ENCODE measurements around the gene ADAMTSL3.

DNA sequence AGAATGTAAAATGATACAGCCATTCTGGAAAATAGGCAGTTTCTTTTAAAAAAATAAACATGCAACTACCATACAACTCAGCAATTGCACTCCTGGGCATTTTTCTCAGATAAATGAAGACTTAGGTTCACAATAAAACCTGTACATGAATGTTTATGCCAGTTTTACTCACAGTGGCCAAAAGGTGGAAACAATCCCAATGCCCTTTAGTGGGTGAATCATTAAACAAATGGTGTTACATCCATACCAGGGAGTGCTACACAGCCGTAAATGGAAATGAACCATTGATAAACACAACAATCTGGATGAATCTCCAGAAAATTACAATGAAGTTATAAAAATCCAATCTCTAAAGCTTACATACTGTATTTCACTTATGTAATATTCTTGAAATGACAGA lies 140.3 kb downstream of the ADAMTSL3 start:
- TF ChIP-seq EP300 (IDR thresholded peaks at IDR 0.05): no peak
- TF ChIP-seq, protein P1, sequence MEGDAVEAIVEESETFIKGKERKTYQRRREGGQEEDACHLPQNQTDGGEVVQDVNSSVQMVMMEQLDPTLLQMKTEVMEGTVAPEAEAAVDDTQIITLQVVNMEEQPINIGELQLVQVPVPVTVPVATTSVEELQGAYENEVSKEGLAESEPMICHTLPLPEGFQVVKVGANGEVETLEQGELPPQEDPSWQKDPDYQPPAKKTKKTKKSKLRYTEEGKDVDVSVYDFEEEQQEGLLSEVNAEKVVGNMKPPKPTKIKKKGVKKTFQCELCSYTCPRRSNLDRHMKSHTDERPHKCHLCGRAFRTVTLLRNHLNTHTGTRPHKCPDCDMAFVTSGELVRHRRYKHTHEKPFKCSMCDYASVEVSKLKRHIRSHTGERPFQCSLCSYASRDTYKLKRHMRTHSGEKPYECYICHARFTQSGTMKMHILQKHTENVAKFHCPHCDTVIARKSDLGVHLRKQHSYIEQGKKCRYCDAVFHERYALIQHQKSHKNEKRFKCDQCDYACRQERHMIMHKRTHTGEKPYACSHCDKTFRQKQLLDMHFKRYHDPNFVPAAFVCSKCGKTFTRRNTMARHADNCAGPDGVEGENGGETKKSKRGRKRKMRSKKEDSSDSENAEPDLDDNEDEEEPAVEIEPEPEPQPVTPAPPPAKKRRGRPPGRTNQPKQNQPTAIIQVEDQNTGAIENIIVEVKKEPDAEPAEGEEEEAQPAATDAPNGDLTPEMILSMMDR (IDR thresholded peaks at IDR 0.05): no peak

Data from suprapubic skin (tissue), 3 donors.